ENCODE measurements around the gene C1QTNF8.

Gene C1QTNF8

GRCh38 chr16:1096169-1097082 is at the start of gene C1QTNF8:
TSS of gene C1QTNF8 (minus strand) at chr16:1096244. CDS start at chr16:1094922, 1,322 bp downstream.
- Mint-ChIP-seq H3K27ac (no peak within 1 kb of the TSS), H3K27me3 (ENCODE audit: low read depth) (no peaks in the 10 kb centered on the region), H3K9me3 (no peaks in the 10 kb centered on the region), H3K4me1 (ENCODE audit: low read depth) (no peaks in the 10 kb centered on the region), H3K4me3 (no peak within 1 kb of the TSS), H3K36me3 (ENCODE audit: low read depth) (no peaks in the 10 kb centered on the region)
- DNase-seq (ENCODE audit: low spot score) = no peak

GRCh38 chr16:1145383-1146100 is 49.5 kb upstream of the C1QTNF8 start:
- no peak for DNase-seq (ENCODE audit: low spot score)
- Mint-ChIP-seq H3K36me3 (ENCODE audit: low read depth) (no peaks in the 10 kb centered on the region), H3K9me3 (peaks cover 3% of the 10 kb centered on the region)

GRCh38 chr16:1144476-1145382 is 48.7 kb upstream of the C1QTNF8 start:
- H3K4me1 Mint-ChIP-seq (ENCODE audit: low read depth) = no peaks in the 10 kb centered on the region
- H3K27ac Mint-ChIP-seq = no peak overlapping the region
- H3K9me3 Mint-ChIP-seq = peaks cover 3% of the 10 kb centered on the region
- no peaks in the 10 kb centered on the region for H3K27me3 Mint-ChIP-seq (ENCODE audit: low read depth)
- DNase-seq (ENCODE audit: low spot score) = no peak
- no peak overlapping the region for H3K4me3 Mint-ChIP-seq
- H3K36me3 Mint-ChIP-seq (ENCODE audit: low read depth) = no peaks in the 10 kb centered on the region

More at GRCh38 chr16:1145383-1146100, 49.5 kb upstream of the C1QTNF8 start:
- Mint-ChIP-seq H3K4me1 (ENCODE audit: low read depth) (no peaks in the 10 kb centered on the region), H3K27me3 (ENCODE audit: low read depth) (no peaks in the 10 kb centered on the region), H3K4me3 (no peak overlapping the region), H3K27ac (no peak overlapping the region)

- Mint-ChIP-seq H3K9me3 (peaks cover 3% of the 10 kb centered on the region), H3K27ac (no peak overlapping the region), H3K4me1 (ENCODE audit: low read depth) (no peaks in the 10 kb centered on the region), H3K36me3 (ENCODE audit: low read depth) (no peaks in the 10 kb centered on the region), H3K4me3 (no peak overlapping the region), H3K27me3 (ENCODE audit: low read depth) (no peaks in the 10 kb centered on the region)
- no peak for DNase-seq (ENCODE audit: low spot score)
These were observed 47.9 kb upstream of the C1QTNF8 start for GRCh38 chr16:1143761-1144450.

- no peaks in the 10 kb centered on the region for H3K27me3 Mint-ChIP-seq (ENCODE audit: low read depth)
- H3K9me3 Mint-ChIP-seq = peaks cover 3% of the 10 kb centered on the region
- no peak for DNase-seq (ENCODE audit: low spot score)
- no peaks in the 10 kb centered on the region for H3K36me3 Mint-ChIP-seq (ENCODE audit: low read depth)
- H3K27ac Mint-ChIP-seq = no peak overlapping the region
- H3K4me3 Mint-ChIP-seq = no peak overlapping the region
- no peaks in the 10 kb centered on the region for H3K4me1 Mint-ChIP-seq (ENCODE audit: low read depth)
These were observed 46.9 kb upstream of the C1QTNF8 start for GRCh38 chr16:1142911-1143310.

GRCh38 chr16:1141716-1142115 is 45.7 kb upstream of the C1QTNF8 start:
- no peaks in the 10 kb centered on the region for H3K4me1 Mint-ChIP-seq (ENCODE audit: low read depth)
- no peak for DNase-seq (ENCODE audit: low spot score)
- no peak overlapping the region for H3K27ac Mint-ChIP-seq
- no peaks in the 10 kb centered on the region for H3K36me3 Mint-ChIP-seq (ENCODE audit: low read depth)
- no peaks in the 10 kb centered on the region for H3K27me3 Mint-ChIP-seq (ENCODE audit: low read depth)
- no peak overlapping the region for H3K4me3 Mint-ChIP-seq
- no peaks in the 10 kb centered on the region for H3K9me3 Mint-ChIP-seq

- no peaks in the 10 kb centered on the region for H3K9me3 Mint-ChIP-seq
- no peak overlapping the region for H3K4me3 Mint-ChIP-seq
- H3K27me3 Mint-ChIP-seq (ENCODE audit: low read depth) = no peaks in the 10 kb centered on the region
- H3K4me1 Mint-ChIP-seq (ENCODE audit: low read depth) = no peaks in the 10 kb centered on the region
- DNase-seq (ENCODE audit: low spot score) = no peak
- no peak overlapping the region for H3K27ac Mint-ChIP-seq
- H3K36me3 Mint-ChIP-seq (ENCODE audit: low read depth) = no peaks in the 10 kb centered on the region
These were observed 45.1 kb upstream of the C1QTNF8 start for GRCh38 chr16:1141191-1141590.

- Mint-ChIP-seq H3K27ac (no peak overlapping the region), H3K4me3 (no peak overlapping the region), H3K27me3 (ENCODE audit: low read depth) (no peaks in the 10 kb centered on the region), H3K36me3 (ENCODE audit: low read depth) (no peaks in the 10 kb centered on the region), H3K9me3 (no peaks in the 10 kb centered on the region), H3K4me1 (ENCODE audit: low read depth) (no peaks in the 10 kb centered on the region)
- no peak for DNase-seq (ENCODE audit: low spot score)
These were observed 44.6 kb upstream of the C1QTNF8 start for GRCh38 chr16:1140582-1141162.

GRCh38 chr16:1137604-1138003 is 41.6 kb upstream of the C1QTNF8 start:
- Mint-ChIP-seq H3K9me3 (no peaks in the 10 kb centered on the region), H3K4me3 (no peak overlapping the region), H3K4me1 (ENCODE audit: low read depth) (no peaks in the 10 kb centered on the region), H3K27ac (no peak overlapping the region), H3K27me3 (ENCODE audit: low read depth) (no peaks in the 10 kb centered on the region), H3K36me3 (ENCODE audit: low read depth) (no peaks in the 10 kb centered on the region)
- no peak for DNase-seq (ENCODE audit: low spot score)

- no peaks in the 10 kb centered on the region for H3K9me3 Mint-ChIP-seq
- no peaks in the 10 kb centered on the region for H3K27me3 Mint-ChIP-seq (ENCODE audit: low read depth)
- H3K4me1 Mint-ChIP-seq (ENCODE audit: low read depth) = no peaks in the 10 kb centered on the region
- no peaks in the 10 kb centered on the region for H3K36me3 Mint-ChIP-seq (ENCODE audit: low read depth)
- no peak overlapping the region for H3K4me3 Mint-ChIP-seq
- DNase-seq (ENCODE audit: low spot score) = no peak
- H3K27ac Mint-ChIP-seq = no peak overlapping the region
These were observed 39.4 kb upstream of the C1QTNF8 start for GRCh38 chr16:1135459-1135825.

GRCh38 chr16:1134776-1135458 is 38.9 kb upstream of the C1QTNF8 start:
- Mint-ChIP-seq H3K4me1 (ENCODE audit: low read depth) (no peaks in the 10 kb centered on the region), H3K36me3 (ENCODE audit: low read depth) (no peaks in the 10 kb centered on the region), H3K27ac (no peak overlapping the region), H3K4me3 (no peak overlapping the region), H3K9me3 (no peaks in the 10 kb centered on the region), H3K27me3 (ENCODE audit: low read depth) (no peaks in the 10 kb centered on the region)
- DNase-seq (ENCODE audit: low spot score) = no peak

GRCh38 chr16:1133810-1134520 is 37.9 kb upstream of the C1QTNF8 start:
- H3K36me3 Mint-ChIP-seq (ENCODE audit: low read depth) = no peaks in the 10 kb centered on the region
- H3K4me3 Mint-ChIP-seq = no peak overlapping the region
- no peaks in the 10 kb centered on the region for H3K27me3 Mint-ChIP-seq (ENCODE audit: low read depth)

More at GRCh38 chr16:1133810-1134520, 37.9 kb upstream of the C1QTNF8 start:
- DNase-seq (ENCODE audit: low spot score) = no peak
- no peaks in the 10 kb centered on the region for H3K4me1 Mint-ChIP-seq (ENCODE audit: low read depth)
- H3K9me3 Mint-ChIP-seq = no peaks in the 10 kb centered on the region
- H3K27ac Mint-ChIP-seq = no peak overlapping the region
